K562 treated with DMSO at 1 percent for 24 hours (cell line): ENCODE results near the gene C2orf15. TPM values are rescaled to one million over a fixed set of nuclear protein-coding genes. Genes with fewer than 3 reads are reported as not detected.

Source experiments
- total RNA-seq: library from RNA; unstranded; fragments of 300-600 nt; gene quantifications from 2 replicates; pipeline ENCODE4 v1.2.3, GENCODE V29; 2022; ENCODE audit warnings: low read depth; ENCODE audit not compliant: insufficient read depth

Gene C2orf15, protein sequence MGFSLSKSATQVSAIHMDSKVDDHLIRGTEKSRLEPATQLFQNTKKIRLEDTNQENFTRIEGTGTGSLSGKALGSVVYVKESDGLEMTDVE
- total RNA-seq = 0.51 TPM in 1 of 2 replicates, not detected in the other

DNA sequence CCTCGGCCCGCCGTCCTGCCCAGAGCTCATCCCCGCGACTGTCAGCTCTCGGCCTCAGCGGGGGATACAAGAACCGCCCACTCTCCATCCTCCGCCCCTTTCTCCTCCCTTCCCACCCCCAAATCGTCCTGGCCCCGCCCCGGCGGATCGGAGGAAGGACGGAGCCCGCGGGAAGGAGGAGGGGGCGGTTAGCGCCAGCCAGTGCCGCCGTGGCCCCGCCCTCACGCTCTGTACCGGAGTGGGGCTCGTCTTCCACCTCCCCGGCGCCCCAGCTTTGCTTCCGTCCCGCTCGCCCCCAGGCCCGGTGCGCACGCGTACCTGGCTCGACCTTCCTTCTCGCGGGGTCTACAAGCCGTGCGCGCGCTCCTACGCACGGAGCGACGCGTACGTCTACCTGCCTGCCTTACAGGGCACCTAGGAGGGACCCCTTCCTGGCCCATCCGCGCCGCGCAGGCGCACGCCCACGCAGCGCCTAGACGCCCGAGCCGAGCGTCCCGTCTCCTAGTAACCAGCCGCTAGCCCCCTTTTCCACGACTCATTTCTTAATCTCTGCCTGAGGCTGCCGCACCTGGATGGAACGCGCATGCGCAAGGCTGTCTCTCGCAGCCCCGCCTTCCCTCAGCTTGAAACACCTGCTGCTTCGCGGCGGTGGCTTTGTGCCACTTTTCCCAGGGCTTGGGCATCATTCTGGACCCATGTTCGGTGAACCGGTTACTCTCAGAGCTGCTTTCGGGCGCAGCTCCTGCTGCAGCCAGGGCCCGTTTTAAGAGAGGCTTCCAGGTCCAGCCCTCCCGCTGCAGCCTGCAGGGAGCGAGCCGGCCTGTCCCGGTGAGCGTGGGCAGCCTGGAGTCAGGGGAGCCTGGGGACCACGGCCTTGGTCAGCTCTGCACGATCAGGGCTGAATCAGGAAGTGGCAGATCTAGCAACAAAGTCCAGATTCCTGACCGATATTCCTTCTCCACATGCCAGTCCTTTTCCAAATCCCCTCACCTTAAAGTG lies at the start of gene C2orf15:
Gene C2orf15 (plus strand): TSS at position 598 of the 999 bp plus-strand sequence. CDS start 8,852 bp downstream, outside the sequence.

GRCh38 chr2:99154643-99155536 lies 13.4 kb downstream of the C2orf15 start, which contains the start of the genes LIPT1 and TSGA10:
TSS of gene LIPT1 (plus strand) at chr2:99154967. CDS start at chr2:99161958, 6,991 bp downstream.
TSS of gene TSGA10 (minus strand) at chr2:99154942. CDS start at chr2:99109439, 45,503 bp downstream.

DNA sequence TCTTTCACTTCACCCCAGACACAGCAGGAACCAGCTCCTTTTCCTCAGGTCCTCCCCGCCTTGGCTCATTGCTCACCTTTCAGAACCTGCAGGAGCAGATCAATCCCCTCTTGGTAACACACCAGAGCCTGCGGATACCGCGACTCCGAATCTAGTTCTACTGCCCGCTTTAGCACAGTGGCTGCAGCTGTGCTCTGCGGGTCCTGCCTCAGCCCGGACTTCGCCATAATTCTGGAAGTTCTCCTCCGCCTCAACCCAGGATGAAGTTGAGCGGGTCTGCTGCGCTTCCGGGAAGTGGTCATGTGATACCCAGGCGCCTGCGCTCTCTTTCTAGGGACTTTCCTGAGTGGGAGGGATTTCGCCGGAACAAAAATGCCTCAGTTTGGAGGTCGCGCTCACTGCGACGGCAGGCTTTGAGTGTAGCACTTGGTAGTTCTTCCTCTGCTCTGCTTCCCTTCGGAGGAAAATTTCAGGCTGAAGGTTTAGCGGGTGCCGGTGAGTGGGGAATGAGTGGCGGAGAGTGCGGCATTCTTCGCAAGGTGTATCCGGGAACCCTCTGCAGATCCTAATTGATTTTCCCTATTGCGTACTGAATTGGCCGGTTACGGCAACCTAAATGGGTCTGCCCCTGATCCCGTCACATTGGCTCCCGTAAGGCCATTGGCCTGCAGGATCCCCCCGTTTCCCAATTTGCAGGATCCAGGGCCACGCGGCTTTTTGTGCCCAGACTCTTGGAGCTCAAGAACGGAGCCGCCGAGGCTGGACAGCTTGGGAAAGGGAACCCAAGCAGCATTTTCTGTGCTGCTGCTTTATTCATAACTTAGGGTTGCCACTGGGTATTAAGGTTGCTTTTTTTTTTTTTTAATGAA lies 39.5 kb downstream of the C2orf15 start, which contains the start of the genes MITD1 and MRPL30:
Gene MITD1 (minus strand): TSS at position 304 of the 869 bp plus-strand sequence. CDS start 77 bp downstream, at position 227.
Gene MRPL30 (plus strand): TSS at position 430 of the 869 bp plus-strand sequence. CDS start 5,020 bp downstream, outside the sequence.

Other genes starting within 250 kb of the C2orf15 start
- not detected in 2 replicates for gene CRACDL, start 205.5 kb upstream of the C2orf15 start, total RNA-seq
- 1.3 and 1.8 TPM in 2 replicates for gene TSGA10, start 13.2 kb downstream of the C2orf15 start, total RNA-seq
- gene LIPT1, start 13.3 kb downstream of the C2orf15 start, total RNA-seq = 2.6 and 4.6 TPM in 2 replicates
- 20.9 and 28.5 TPM in 2 replicates for gene MITD1, start 39.4 kb downstream of the C2orf15 start, total RNA-seq
- gene MRPL30, start 39.5 kb downstream of the C2orf15 start, total RNA-seq = 26.2 and 26.8 TPM in 2 replicates
- gene LYG2, start 114.0 kb downstream of the C2orf15 start, total RNA-seq = 3.2 and 3.3 TPM in 2 replicates
- 0.92 and 1.4 TPM in 2 replicates for gene LYG1, start 159.5 kb downstream of the C2orf15 start, total RNA-seq
- 17.3 and 22.6 TPM in 2 replicates for gene TXNDC9, start 194.6 kb downstream of the C2orf15 start, total RNA-seq
- 29.0 and 31.5 TPM in 2 replicates for gene EIF5B, start 195.7 kb downstream of the C2orf15 start, total RNA-seq